ENCODE data around the gene JUND. TPM values are rescaled to one million over a fixed set of nuclear protein-coding genes. Genes with fewer than 3 reads are reported as not detected.

The JUND gene
- polyA plus RNA-seq, 1 donor (not counting 4 experiments of a cell fraction or from before 2014, with no cell fraction given): 17.2 TPM

GRCh38 chr19:18239303-18239702 is 42.1 kb downstream of the JUND start:
- no peak overlapping the region for H2AFZ ChIP-seq (ENCODE audit: control insufficient read depth, low read length)
- no peaks in the 10 kb centered on the region for H3K9me3 ChIP-seq (ENCODE audit: control insufficient read depth, low read depth, low read length)
- H3K79me2 ChIP-seq (ENCODE audit: control insufficient read depth, insufficient read depth, low read length): no peaks in the 10 kb centered on the region
- no peak for TF ChIP-seq CTCF (optimal IDR thresholded peaks at IDR 0.05 in 1 of 3, IDR thresholded peaks at IDR 0.05 in 1 of 3, conservative IDR thresholded peaks at IDR 0.05 in 1 of 3; ENCODE audit: extremely low read depth in 1 of 3, insufficient read depth in 2 of 3, low read length in 3 of 3)
- no peak for TF ChIP-seq EZH2 (IDR thresholded peaks at IDR 0.05; ENCODE audit: low read length)
- H4K20me1 ChIP-seq (ENCODE audit: control insufficient read depth, extremely low read depth, insufficient read depth, low read length): peaks cover 4% of the 10 kb centered on the region
- dilution Hi-C loops (cut with MboI; ENCODE audit: extremely low pct_ligation_motif_present, low sequenced_read_pairs): no loop called here
- no peak overlapping the region for H3K4me2 ChIP-seq (ENCODE audit: control insufficient read depth, extremely low read depth, insufficient read depth, low read depth, low read length)
- H3K36me3 ChIP-seq (ENCODE audit: control insufficient read depth in 2 of 2, extremely low read depth in 1 of 2, insufficient read depth in 2 of 2, low read length in 2 of 2): no peaks in the 10 kb centered on the region
- no peak overlapping the region for H3K27ac ChIP-seq (ENCODE audit: control insufficient read depth, insufficient read depth, low read length)
- no peak for FAIRE-seq
- DNase-seq (ENCODE audit: low read depth, low spot score): no peak
- H3K4me1 ChIP-seq (ENCODE audit: control insufficient read depth, extremely low read depth, insufficient read depth, low read length): no peaks in the 10 kb centered on the region
- no peak overlapping the region for H3K4me3 ChIP-seq (ENCODE audit: control insufficient read depth in 2 of 3, extremely low read depth in 1 of 3, insufficient read depth in 2 of 3, low read depth in 1 of 3, low read length in 3 of 3)
- no peaks in the 10 kb centered on the region for H3K27me3 ChIP-seq (ENCODE audit: control insufficient read depth, extremely low read depth, insufficient read depth, low read length)
- H3K9ac ChIP-seq (ENCODE audit: control insufficient read depth, extremely low read depth, insufficient read depth, low read length): no peak overlapping the region
- no peaks in the 10 kb centered on the region for H3K9me1 ChIP-seq (ENCODE audit: control insufficient read depth, extremely low read depth, insufficient read depth, low read length)

- no peak overlapping the region for H2AFZ ChIP-seq (ENCODE audit: control insufficient read depth, low read length)
- H3K27ac ChIP-seq (ENCODE audit: control insufficient read depth, insufficient read depth, low read length): no peak overlapping the region
- no peaks in the 10 kb centered on the region for H3K36me3 ChIP-seq (ENCODE audit: control insufficient read depth in 2 of 2, extremely low read depth in 1 of 2, insufficient read depth in 2 of 2, low read length in 2 of 2)
- no peak overlapping the region for H3K4me3 ChIP-seq (ENCODE audit: control insufficient read depth in 2 of 3, extremely low read depth in 1 of 3, insufficient read depth in 2 of 3, low read depth in 1 of 3, low read length in 3 of 3)
- no peak overlapping the region for H3K9ac ChIP-seq (ENCODE audit: control insufficient read depth, extremely low read depth, insufficient read depth, low read length)
- FAIRE-seq: no peak
- no peak for DNase-seq (ENCODE audit: low read depth, low spot score)
- H3K9me3 ChIP-seq (ENCODE audit: control insufficient read depth, low read depth, low read length): no peaks in the 10 kb centered on the region
- no peak for TF ChIP-seq CTCF (optimal IDR thresholded peaks at IDR 0.05 in 1 of 3, IDR thresholded peaks at IDR 0.05 in 1 of 3, conservative IDR thresholded peaks at IDR 0.05 in 1 of 3; ENCODE audit: extremely low read depth in 1 of 3, insufficient read depth in 2 of 3, low read length in 3 of 3)
- no peak for TF ChIP-seq EZH2 (IDR thresholded peaks at IDR 0.05; ENCODE audit: low read length)
- no peaks in the 10 kb centered on the region for H3K9me1 ChIP-seq (ENCODE audit: control insufficient read depth, extremely low read depth, insufficient read depth, low read length)
- dilution Hi-C loops (cut with MboI; ENCODE audit: extremely low pct_ligation_motif_present, low sequenced_read_pairs): no loop called here
- no peaks in the 10 kb centered on the region for H4K20me1 ChIP-seq (ENCODE audit: control insufficient read depth, extremely low read depth, insufficient read depth, low read length)
- no peaks in the 10 kb centered on the region for H3K4me1 ChIP-seq (ENCODE audit: control insufficient read depth, extremely low read depth, insufficient read depth, low read length)
- H3K79me2 ChIP-seq (ENCODE audit: control insufficient read depth, insufficient read depth, low read length): no peaks in the 10 kb centered on the region
- peaks cover 20% of the 10 kb centered on the region for H3K27me3 ChIP-seq (ENCODE audit: control insufficient read depth, extremely low read depth, insufficient read depth, low read length)
- H3K4me2 ChIP-seq (ENCODE audit: control insufficient read depth, extremely low read depth, insufficient read depth, low read depth, low read length): no peak overlapping the region
These were observed 47.2 kb downstream of the JUND start for GRCh38 chr19:18234194-18234593.
